DOHH2 (cell line): ENCODE results near the gene INSC.
A peak's percentile ranks its signal among the peaks of the same experiment; 100 is the strongest.

ENCODE experiments used
- H3F3A ChIP-seq: fragments of 200-600 bp; sonication (generic), shearing (Covaris generic); 2 replicates; pipeline ENCODE4 v1.6.0; 2016; ENCODE audit warnings: antibody characterized with exemption, mild to moderate bottlenecking; ENCODE audit not compliant: control insufficient read depth, insufficient read depth
- H3K27ac ChIP-seq: fragments of 200-600 bp; sonication (generic); 2 replicates; pipeline ENCODE4 v1.5.1; 2014; ENCODE audit warnings: low read depth, mild to moderate bottlenecking, low read length, moderate library complexity
- H3K27me3 ChIP-seq: fragments of 200-600 bp; sonication (generic); 2 replicates; pipeline ENCODE4 v1.6.1; 2014; ENCODE audit warnings: mild to moderate bottlenecking, low read length, mixed read lengths; ENCODE audit not compliant: control insufficient read depth
- H3K36me3 ChIP-seq: fragments of 200-600 bp; sonication (generic); 2 replicates; pipeline ENCODE4 v1.6.1; 2014; ENCODE audit warnings: mild to moderate bottlenecking, low read length, moderate library complexity, mixed read lengths; ENCODE audit not compliant: control insufficient read depth
- H3K4me1 ChIP-seq: fragments of 200-600 bp; sonication (generic); 2 replicates; pipeline ENCODE4 v1.6.1; 2014; ENCODE audit warnings: mild to moderate bottlenecking, low read length, mixed read lengths; ENCODE audit not compliant: control insufficient read depth
- H3K4me2 ChIP-seq: fragments of 200-600 bp; sonication (generic); 2 replicates; pipeline ENCODE4 v1.6.0; 2014; ENCODE audit warnings: mild to moderate bottlenecking, low read length, moderate library complexity
- H3K4me3 ChIP-seq: fragments of 200-600 bp; sonication (generic); 2 replicates; pipeline ENCODE4 v1.5.1; 2014; ENCODE audit warnings: mild to moderate bottlenecking, low read length, mixed read lengths
- H3K79me2 ChIP-seq: fragments of 200-600 bp; sonication (generic); 2 replicates; pipeline ENCODE4 v1.6.1; 2014; ENCODE audit warnings: mild to moderate bottlenecking, low read length, mixed read lengths; ENCODE audit not compliant: control insufficient read depth
- H3K9me2 ChIP-seq: fragments of 200-600 bp; sonication (generic); replicated peaks from 2 replicates; pipeline ENCODE4 v1.6.1; 2014; ENCODE audit warnings: mild to moderate bottlenecking, low read length, mixed read lengths; ENCODE audit not compliant: control insufficient read depth
- H3K9me3 ChIP-seq: fragments of 200-600 bp; sonication (generic); 2 replicates; pipeline ENCODE4 v1.6.1; 2014; ENCODE audit warnings: antibody characterized with exemption, low read length, mixed read lengths; ENCODE audit not compliant: control insufficient read depth, insufficient read depth
- H4K20me1 ChIP-seq: fragments of 200-600 bp; sonication (generic); 2 replicates; pipeline ENCODE4 v1.6.0; 2014; ENCODE audit warnings: low read depth, mild to moderate bottlenecking, antibody characterized with exemption, low read length, moderate library complexity; ENCODE audit not compliant: control insufficient read depth, insufficient read depth
- CTCF ChIP-seq: fragments of 200-600 bp; sonication (generic); IDR thresholded peaks from one replicate; pipeline ENCODE4 v1.5.1; 2014; ENCODE audit warnings: antibody characterized with exemption, mild to moderate bottlenecking, low read depth, low read length; ENCODE audit not compliant: poor library complexity, severe bottlenecking
- EZH2phosphoT487 ChIP-seq: fragments of 200-600 bp; sonication (generic); IDR thresholded peaks from 2 replicates; pipeline ENCODE4 v1.6.1; 2017; ENCODE audit warnings: borderline replicate concordance, mild to moderate bottlenecking, antibody characterized with exemption, low read length, moderate library complexity, mixed read lengths

Gene INSC

GRCh38 chr11:15215005-15215404 lies 100.3 kb downstream of the INSC start:
- no peaks in the 10 kb centered on the region for H3K36me3 ChIP-seq
- H3K9me2 ChIP-seq, result no peaks in the 10 kb centered on the region
- H3F3A ChIP-seq, result no peaks in the 10 kb centered on the region
- H3K79me2 ChIP-seq, result no peaks in the 10 kb centered on the region
- H4K20me1 ChIP-seq, result no peaks in the 10 kb centered on the region
- H3K27ac ChIP-seq, result no peak overlapping the region
- TF ChIP-seq CTCF (no peak), EZH2phosphoT487 (no peak)
- H3K4me2 ChIP-seq, result no peak overlapping the region
- no peaks in the 10 kb centered on the region for H3K27me3 ChIP-seq
- no peaks in the 10 kb centered on the region for H3K9me3 ChIP-seq
- no peaks in the 10 kb centered on the region for H3K4me1 ChIP-seq
- no peak overlapping the region for H3K4me3 ChIP-seq

- Histone ChIP-seq H3K79me2 (no peaks in the 10 kb centered on the region), H4K20me1 (no peaks in the 10 kb centered on the region), H3K27me3 (no peaks in the 10 kb centered on the region), H3K9me2 (no peaks in the 10 kb centered on the region), H3K9me3 (no peaks in the 10 kb centered on the region), H3K36me3 (no peaks in the 10 kb centered on the region), H3F3A (no peaks in the 10 kb centered on the region), H3K4me2 (no peak overlapping the region), H3K4me3 (no peak overlapping the region), H3K4me1 (no peaks in the 10 kb centered on the region), H3K27ac (no peak overlapping the region)
- peak; percentile 71 for TF ChIP-seq CTCF
- TF ChIP-seq EZH2phosphoT487, result no peak
Measured at GRCh38 chr11:15216678-15217077, 102.0 kb downstream of the INSC start.

GRCh38 chr11:15217416-15217815 lies 102.7 kb downstream of the INSC start:
- Histone ChIP-seq H3K4me2 (no peak overlapping the region), H3K9me3 (no peaks in the 10 kb centered on the region), H3K79me2 (no peaks in the 10 kb centered on the region), H4K20me1 (no peaks in the 10 kb centered on the region), H3K4me3 (no peak overlapping the region), H3K27ac (no peak overlapping the region), H3K27me3 (no peaks in the 10 kb centered on the region), H3K36me3 (no peaks in the 10 kb centered on the region), H3K4me1 (no peaks in the 10 kb centered on the region), H3F3A (no peaks in the 10 kb centered on the region), H3K9me2 (no peaks in the 10 kb centered on the region)
- no peak for TF ChIP-seq EZH2phosphoT487

- H4K20me1 ChIP-seq, result no peaks in the 10 kb centered on the region
- H3F3A ChIP-seq, result no peaks in the 10 kb centered on the region
- no peaks in the 10 kb centered on the region for H3K4me1 ChIP-seq
- no peaks in the 10 kb centered on the region for H3K36me3 ChIP-seq
- H3K9me3 ChIP-seq, result no peaks in the 10 kb centered on the region
- H3K4me3 ChIP-seq, result no peak overlapping the region
- no peak overlapping the region for H3K4me2 ChIP-seq
- TF ChIP-seq EZH2phosphoT487, result no peak
- TF ChIP-seq CTCF, result no peak
- H3K79me2 ChIP-seq, result no peaks in the 10 kb centered on the region
- H3K27me3 ChIP-seq, result no peaks in the 10 kb centered on the region
- no peaks in the 10 kb centered on the region for H3K9me2 ChIP-seq
- H3K27ac ChIP-seq, result no peak overlapping the region
Measured at GRCh38 chr11:15222777-15223176, 108.1 kb downstream of the INSC start.
